ENCODE results near the gene LMBR1.
A peak's percentile ranks its signal among the peaks of the same experiment; 100 is the strongest.
"Not testable (repeated sequence)": the region's sequence is repeated elsewhere in the genome, so short reads cannot be mapped to it uniquely, and the experiment has no call there.

The LMBR1 gene

DNA sequence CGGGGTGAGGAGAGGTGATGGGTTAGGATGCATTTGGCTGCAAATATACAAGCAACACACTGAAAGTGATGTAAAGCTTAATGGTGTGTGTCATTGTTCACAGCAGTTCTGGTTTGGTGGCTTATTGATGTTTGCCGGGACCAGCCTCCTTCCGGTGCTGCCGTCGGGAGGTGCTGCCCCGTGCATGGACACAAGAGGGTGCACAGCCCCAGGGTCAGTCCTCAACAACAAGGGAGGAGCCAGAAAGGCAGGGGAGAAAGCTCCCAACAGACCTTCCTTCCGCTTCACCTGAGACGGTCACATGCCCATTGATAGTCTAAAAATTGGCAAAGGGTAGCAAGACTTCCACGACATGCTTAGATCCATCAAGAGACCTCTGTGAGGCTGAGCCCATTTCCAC lies 242.9 kb downstream of the LMBR1 start:
- peak; percentile 18 for DNase-seq

DNA sequence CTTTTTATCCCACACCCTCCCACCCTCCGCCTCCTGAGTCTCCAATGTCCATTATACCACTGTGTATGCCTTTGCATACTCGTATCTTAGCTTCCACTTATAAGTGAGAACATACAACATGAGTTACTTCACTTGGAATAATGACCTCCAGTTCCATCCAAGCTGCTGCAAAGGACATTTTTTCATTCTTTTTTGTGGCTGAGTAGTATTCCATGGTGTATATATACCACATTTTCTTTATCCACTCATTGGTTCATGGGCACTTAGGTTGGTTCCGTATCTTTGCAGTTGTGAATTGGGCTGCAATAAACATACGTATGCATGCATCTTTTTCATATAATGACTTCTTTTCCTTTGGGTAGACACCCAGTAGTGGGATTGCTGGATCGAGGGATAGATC lies 245.7 kb downstream of the LMBR1 start:
- DNase-seq, result not testable (repeated sequence)

DNA sequence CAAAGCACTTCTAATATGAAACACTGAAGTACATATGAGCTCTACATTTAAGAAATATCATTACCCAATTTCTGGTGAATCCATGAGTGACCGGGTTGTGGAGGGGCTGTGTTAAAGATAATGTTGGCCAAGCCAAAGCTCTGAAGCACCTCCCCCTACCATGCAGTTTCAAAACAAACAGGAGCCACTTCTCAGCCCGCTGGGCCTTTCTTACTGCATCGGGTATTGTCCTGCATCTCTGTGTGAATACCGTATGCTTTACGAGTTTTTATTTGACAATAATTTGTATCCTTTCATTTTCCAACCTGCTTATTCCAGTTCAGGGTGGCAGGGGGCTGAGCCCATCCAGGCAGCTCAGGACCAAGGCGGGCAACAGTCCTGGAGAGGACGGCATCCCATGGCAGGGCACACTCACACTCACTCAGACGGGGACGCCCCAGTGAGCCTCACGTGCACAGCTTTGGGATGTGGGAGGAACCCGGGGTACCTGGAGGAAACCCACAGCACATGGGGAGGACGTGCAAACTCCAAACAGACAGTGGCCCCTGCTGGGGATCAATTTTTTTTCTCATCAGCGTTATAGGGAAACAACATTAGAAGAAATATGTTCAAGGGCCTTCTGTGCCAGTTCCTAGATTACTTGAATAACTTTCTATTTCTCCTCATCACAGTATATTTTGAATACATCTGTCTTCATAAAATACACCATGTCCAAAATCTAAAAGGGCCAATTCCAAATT lies 250.5 kb downstream of the LMBR1 start:
- no peak for DNase-seq

DNA sequence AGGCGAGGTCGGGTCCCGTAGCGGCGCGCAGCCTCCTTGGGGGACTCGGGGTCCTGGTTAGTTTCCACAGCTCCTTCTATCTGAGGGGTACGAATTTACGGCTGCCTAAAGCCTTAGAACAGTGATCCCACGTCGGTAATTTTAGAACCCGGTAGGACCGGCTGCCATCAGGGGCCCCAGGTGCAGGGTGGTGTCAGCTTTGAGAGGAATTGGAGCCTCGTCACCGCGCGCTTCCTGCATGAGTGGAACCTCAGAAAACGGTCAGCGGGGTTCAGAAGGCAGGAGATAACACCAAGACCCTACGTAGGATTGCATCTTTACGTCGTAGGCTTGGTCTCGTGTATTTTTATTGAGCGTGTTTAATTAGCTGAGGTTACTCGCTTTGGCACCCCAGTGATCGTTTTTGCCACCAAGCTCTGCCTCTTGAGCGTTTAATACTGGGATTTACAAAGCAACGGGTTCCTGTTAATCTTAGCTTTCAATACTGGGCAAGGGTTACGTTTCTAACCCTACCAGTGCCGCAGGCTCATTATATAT lies 252.0 kb downstream of the LMBR1 start:
- DNase-seq, result peak; percentile 70

DNA sequence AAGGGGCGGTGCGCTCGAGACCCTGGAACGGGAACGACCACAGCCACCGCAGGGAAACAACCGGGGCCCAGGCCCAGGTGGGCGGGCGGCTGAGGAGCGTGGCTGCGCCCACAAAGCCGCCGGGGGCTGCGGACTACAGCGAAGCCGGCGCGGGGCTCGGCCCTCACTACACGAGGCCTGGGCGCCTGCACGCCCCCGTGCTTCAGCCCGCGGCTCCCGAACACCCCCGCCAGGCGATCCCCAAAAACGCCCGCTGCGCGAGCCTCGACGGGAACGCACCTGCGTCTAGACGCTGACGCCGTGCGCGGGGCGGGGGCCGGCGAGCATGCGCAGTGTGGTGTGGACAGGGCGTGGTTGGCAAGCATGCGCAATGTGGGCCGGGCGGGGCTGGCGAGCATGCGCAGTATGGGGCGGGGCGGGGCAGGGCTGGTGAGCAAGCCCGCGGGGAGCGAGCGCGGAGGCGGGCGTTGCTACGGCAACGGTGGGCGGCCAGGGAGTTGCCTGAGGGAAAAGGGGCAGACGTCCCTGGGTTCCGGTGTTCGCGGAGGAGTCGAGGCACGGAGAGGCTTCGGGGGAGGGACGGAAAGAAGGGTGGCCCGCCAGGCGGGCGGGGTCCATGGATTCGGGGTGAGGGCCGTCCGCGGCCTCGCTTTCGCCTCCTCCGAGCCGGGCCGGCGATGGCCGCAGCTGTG lies 252.6 kb downstream of the LMBR1 start, which contains the start of gene RNF32:
RNF32 (plus strand) TSS at position 518 of the 692 bp plus-strand sequence. CDS start 3,104 bp downstream, outside the sequence.
- peak; percentile 98 for DNase-seq

DNA sequence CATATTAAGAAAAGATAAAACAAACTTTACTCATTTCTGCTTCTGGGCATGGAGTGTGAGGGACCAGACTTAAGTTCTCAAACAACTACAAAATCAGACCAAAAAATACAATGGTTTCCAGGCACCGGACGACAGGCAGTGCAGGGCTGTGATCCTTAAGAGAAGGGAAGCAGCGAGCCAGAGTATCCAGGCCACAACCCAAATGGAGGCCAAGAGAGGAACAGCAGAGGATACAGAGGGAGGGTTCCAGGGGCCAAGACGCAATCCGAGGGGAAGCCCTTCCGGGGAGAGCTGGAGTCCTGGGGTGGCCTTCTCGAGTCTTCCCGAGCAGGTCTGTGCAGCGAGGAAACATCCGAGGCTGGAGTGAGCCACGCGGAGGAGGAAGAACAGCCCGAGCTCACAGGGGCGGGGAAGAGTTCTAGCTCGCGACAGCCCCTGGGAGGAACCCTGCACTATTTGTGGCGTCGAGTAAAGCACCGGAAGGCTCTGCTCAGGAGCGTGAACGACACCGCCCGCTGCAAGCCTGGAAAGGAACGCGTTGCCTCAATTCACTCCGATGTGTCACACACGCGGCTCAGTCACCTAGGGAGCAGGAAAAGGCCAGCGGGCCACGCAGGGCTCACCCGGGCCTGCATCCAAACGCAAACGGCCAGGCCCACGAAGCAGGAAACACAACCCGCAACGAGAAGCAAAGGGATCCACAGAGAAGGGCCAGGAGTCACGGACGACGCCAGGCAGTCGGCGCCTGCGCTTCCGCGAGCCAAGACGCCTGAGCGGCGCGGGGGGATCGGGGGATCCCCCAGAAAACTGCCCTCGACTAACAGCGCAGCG lies 253.3 kb downstream of the LMBR1 start:
- no peak for DNase-seq

DNA sequence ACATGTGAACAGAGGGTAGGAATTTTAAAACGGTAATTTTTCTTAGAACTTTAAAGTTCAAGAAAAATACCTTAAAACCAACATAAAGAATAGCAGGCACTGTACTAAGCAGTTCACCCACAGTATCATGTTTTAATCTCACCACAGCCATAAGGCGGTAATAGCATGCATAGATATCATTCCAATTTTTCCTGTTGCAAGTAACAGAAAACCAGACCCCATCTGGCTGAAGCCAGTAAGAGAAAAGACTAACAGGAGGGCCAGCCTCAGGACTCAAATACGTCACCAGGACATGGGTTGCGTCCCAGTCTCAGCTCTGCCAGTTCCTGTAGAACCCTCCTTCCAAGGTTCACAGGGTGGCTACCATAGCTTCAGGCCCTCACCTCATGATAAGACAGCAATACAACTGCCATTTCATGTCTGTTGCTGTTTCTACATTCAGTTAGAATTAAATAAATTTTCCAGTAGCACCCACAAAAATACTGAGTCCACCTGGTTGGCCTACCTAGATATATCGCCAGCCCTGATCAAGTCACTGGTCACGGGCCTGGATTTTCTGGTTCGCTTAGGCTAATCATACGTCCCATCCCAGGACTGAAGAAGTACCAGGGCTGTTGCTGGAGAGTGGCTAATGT lies 254.4 kb downstream of the LMBR1 start:
- no peak for DNase-seq

DNA sequence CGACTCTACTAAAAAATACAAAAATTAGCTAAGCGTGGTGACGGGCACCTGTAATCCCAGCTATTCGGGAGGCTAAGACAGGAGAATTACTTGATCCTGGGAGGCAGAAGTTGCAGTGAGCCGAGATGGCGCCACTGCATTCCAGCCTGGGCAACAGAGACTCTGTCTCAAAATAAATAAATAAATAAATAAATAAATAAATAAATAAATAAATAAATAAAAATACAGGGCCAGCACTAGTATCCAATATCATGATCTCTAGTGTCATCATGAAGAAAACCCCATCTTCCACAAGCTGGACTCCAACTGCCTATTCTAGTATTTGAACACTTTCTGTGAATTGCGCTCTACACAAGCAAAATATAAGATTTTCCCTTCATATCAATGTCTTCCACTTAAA lies 255.9 kb downstream of the LMBR1 start:
- DNase-seq, result not testable (repeated sequence)

DNA sequence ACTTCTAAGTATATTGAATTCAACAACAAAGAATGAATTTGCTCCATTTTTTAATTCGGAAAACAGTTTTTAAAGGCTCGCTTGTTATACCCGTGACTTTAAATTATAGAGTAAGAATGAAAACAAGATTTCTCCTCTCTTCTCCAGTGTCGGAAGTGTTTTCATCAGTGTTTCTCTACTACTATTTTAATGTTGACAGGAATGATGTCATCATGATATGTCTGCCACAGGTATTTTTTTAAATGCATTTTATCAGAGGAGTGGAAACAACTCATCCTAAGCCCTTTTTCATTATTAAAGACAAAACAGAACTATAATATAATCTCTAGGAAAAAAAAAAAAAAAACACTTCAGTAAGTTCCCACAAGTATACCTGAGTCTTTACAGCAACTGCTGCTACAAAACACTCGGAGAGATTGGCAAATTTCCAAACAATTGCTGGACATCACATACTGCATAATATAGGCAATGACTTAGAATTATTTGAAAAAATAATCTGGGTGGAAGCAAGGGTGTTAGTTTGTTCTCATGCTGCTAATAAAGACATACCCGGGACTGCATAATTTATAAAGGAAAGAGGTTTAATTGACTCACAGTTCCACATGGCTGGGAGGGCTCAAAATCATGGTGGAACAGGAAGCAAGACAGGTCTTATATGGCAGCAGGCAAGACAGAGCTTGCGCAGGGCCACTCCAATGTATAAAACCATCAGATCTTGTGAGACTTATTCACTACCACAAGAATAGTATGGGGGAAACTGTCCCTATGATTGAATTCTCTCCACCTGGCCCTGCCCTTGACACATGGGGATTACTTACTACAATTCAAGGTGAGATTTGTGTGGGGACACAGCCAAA lies 257.2 kb downstream of the LMBR1 start:
- DNase-seq, result no peak

DNA sequence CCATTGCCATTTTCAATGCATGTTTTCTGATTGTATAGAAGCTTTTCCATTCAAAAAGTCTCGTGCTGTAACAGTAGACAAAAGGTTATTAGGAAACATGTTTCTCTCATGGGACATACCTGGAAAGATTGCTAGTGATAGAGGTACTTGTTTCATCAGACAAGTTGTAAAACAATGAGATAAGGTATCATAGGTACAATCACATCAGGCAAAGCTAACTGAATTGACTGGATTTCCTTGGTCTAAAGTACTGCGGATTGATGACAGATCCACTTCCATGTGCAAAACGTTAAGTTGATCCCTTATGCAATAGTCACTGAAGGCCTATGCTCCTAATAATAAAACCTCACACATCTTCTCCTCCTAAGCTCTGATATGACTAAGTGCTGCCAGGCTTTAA lies 258.9 kb downstream of the LMBR1 start:
- DNase-seq, result no peak

DNA sequence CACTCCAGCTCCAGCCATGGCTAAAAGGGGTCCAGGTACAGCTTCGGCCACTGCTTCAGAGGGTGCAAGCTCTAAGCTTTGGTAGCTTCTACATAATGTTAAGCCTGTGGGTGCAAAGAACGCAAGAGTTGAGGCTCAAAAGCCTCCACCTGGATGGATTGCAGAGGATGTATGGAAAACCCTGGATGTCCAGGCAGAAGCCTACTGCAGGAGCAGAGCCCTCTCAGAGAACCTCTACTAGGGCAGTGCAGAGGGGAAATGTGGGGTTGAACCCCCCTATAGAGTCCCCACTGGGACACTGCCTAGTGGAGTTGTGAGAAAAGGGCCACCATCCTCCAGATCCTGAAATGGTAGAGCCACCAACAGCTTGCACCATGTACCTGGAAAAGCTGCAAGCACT lies 263.1 kb downstream of the LMBR1 start:
- DNase-seq, result no peak

DNA sequence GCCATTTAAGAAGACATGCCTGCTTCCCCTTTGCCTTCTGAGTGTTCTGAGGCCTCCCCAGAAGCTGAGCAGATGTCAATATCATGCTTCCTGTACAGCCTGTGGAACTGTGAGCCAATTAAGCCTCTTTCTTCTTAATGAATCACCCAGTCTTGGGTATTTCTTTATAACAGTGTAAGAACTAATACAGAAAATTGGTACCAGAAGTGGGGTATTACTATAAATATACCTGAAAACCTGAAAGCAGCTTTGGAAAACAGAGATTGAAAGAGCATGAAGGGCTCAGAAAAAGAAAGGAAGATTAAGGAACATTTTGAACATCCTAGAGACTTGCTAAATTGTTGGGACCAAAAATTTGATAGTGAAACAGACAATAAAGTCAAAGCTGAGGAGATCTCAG lies 264.4 kb downstream of the LMBR1 start:
- DNase-seq, result no peak
